Activated CD4-positive, alpha-beta T cell treated with anti-CD3 and anti-CD28 coated beads, Interleukin-2, Interleukin-6, amounts not matched to agents 100 ng/mL and 50 ng/mL, durations not matched to agents 16 hours and 8 hours (primary cell): Measurements from ENCODE around the gene ZNF860.

ENCODE experiments used
- DNase-seq: peaks from one replicate; pipeline ENCODE4 v3.0.0-alpha.2; 2020

Gene ZNF860

GRCh38 chr3:31981206-31982181 is at the start of gene ZNF860, which contains the start of gene OSBPL10:
ZNF860 (plus strand) TSS chr3:31981750; CDS start chr3:31989080, 7,330 bp downstream.
OSBPL10 (minus strand) TSS chr3:31981262; CDS start chr3:31981179, 83 bp downstream.
- peak; percentile 60 for DNase-seq

- DNase-seq = no peak
Observed at GRCh38 chr3:31932990-31933389, 48.6 kb upstream of the ZNF860 start.

GRCh38 chr3:31934018-31934417 is 47.5 kb upstream of the ZNF860 start:
- DNase-seq = no peak

- no peak for DNase-seq
Observed at GRCh38 chr3:31934866-31935265, 46.7 kb upstream of the ZNF860 start.

- no peak for DNase-seq
Observed at GRCh38 chr3:31936420-31937060, 45.0 kb upstream of the ZNF860 start.

- no peak for DNase-seq
Observed at GRCh38 chr3:31937225-31937624, 44.3 kb upstream of the ZNF860 start.

- no peak for DNase-seq
Observed at GRCh38 chr3:31942446-31942845, 39.1 kb upstream of the ZNF860 start.

GRCh38 chr3:31943041-31943440 is 38.5 kb upstream of the ZNF860 start:
- no peak for DNase-seq

- DNase-seq = no peak
Observed at GRCh38 chr3:31945738-31946052, 35.9 kb upstream of the ZNF860 start.

GRCh38 chr3:31946484-31947081 is 35.0 kb upstream of the ZNF860 start:
- DNase-seq = no peak

GRCh38 chr3:31947162-31947561 is 34.4 kb upstream of the ZNF860 start:
- no peak for DNase-seq

GRCh38 chr3:31947671-31948091 is 33.9 kb upstream of the ZNF860 start:
- no peak for DNase-seq

- no peak for DNase-seq
Observed at GRCh38 chr3:31948280-31948679, 33.3 kb upstream of the ZNF860 start.

- DNase-seq = no peak
Observed at GRCh38 chr3:31952205-31952604, 29.3 kb upstream of the ZNF860 start.

GRCh38 chr3:31953091-31953490 is 28.5 kb upstream of the ZNF860 start:
- no peak for DNase-seq

GRCh38 chr3:31953636-31954035 is 27.9 kb upstream of the ZNF860 start:
- DNase-seq = no peak

GRCh38 chr3:31955581-31955980 is 26.0 kb upstream of the ZNF860 start:
- no peak for DNase-seq

- no peak for DNase-seq
Observed at GRCh38 chr3:31957106-31957505, 24.4 kb upstream of the ZNF860 start.

GRCh38 chr3:31958701-31959152 is 22.8 kb upstream of the ZNF860 start:
- no peak for DNase-seq

GRCh38 chr3:31959251-31959650 is 22.3 kb upstream of the ZNF860 start:
- no peak for DNase-seq

- DNase-seq = no peak
Observed at GRCh38 chr3:31959951-31960792, 21.4 kb upstream of the ZNF860 start.

- DNase-seq = no peak
Observed at GRCh38 chr3:31960793-31961431, 20.6 kb upstream of the ZNF860 start.
